CD4-positive, alpha-beta memory T cell (primary cell): ENCODE measurements around the gene FBXO24. TPM values are rescaled to one million over a fixed set of nuclear protein-coding genes. Genes with fewer than 3 reads are reported as not detected.
"Not testable (repeated sequence)": the region's sequence is repeated elsewhere in the genome, so short reads cannot be mapped to it uniquely, and the experiment has no call there.

Source experiments
- CTCF ChIA-PET: fragments of 350-600 bp; sonication (Branson Sonifier 250); formaldehyde crosslinking; loops from one replicate; lab custom pipeline; 2021; ENCODE audit warnings: inconsistent platforms; ENCODE audit not compliant: partially characterized antibody; lab: Charles Lee
- POLR2A ChIA-PET: fragments of 350-600 bp; sonication (Branson Sonifier 250); formaldehyde crosslinking; loops from one replicate; lab custom pipeline; 2021; ENCODE audit not compliant: partially characterized antibody; lab: Charles Lee
- DNase-seq, 5 donors: peaks; one replicate each; pipeline versions ENCODE4 v3.0.0 to v3.0.0-alpha.2; 2020 to 2022; ENCODE audit warnings: mixed read lengths in 1 of 5
- H3K27ac ChIP-seq: one replicate; pipeline ENCODE4 v1.7.0; 2013; ENCODE audit warnings: low read depth, low read length
- H3K27me3 ChIP-seq: 2 replicates; pipeline ENCODE4 v1.7.0; 2013; ENCODE audit warnings: mild to moderate bottlenecking, low read length, moderate library complexity; ENCODE audit not compliant: insufficient read depth
- H3K36me3 ChIP-seq: 2 replicates; pipeline ENCODE4 v1.7.0; 2013; ENCODE audit warnings: mild to moderate bottlenecking, low read length, moderate library complexity; ENCODE audit not compliant: insufficient read depth
- H3K4me1 ChIP-seq: 2 replicates; pipeline ENCODE4 v1.7.0; 2013; ENCODE audit warnings: mild to moderate bottlenecking, low read length, moderate library complexity; ENCODE audit not compliant: insufficient read depth
- H3K4me3 ChIP-seq, 2 donors: one replicate each; pipeline ENCODE4 v1.7.0; 2013; ENCODE audit warnings: low read length in 2 of 2, mild to moderate bottlenecking in 1 of 2
- H3K9me3 ChIP-seq, 2 donors: one replicate each; pipeline ENCODE4 v1.7.0; 2013; ENCODE audit warnings: low read length in 2 of 2, control low read depth in 1 of 2; ENCODE audit not compliant: control insufficient read depth in 1 of 2
- H3K27ac Mint-ChIP-seq, 7 donors: one replicate each; pipeline ENCODE4 v1.8.0; 2020 to 2021; ENCODE audit warnings: mixed read lengths in 7 of 7, mild to moderate bottlenecking in 6 of 7, inconsistent platforms in 3 of 7, moderate library complexity in 3 of 7
- H3K27me3 Mint-ChIP-seq, 2 donors: one replicate each; pipeline ENCODE4 v1.8.0; 2020 to 2021; ENCODE audit warnings: mixed read lengths in 2 of 2
- H3K36me3 Mint-ChIP-seq, 2 donors: one replicate each; pipeline ENCODE4 v1.8.0; 2020 to 2021; ENCODE audit warnings: mixed read lengths in 2 of 2, inconsistent platforms in 1 of 2, mild to moderate bottlenecking in 1 of 2
- H3K4me1 Mint-ChIP-seq, 4 donors: one replicate each; pipeline ENCODE4 v1.8.0; 2020 to 2021; ENCODE audit warnings: mixed read lengths in 4 of 4, mild to moderate bottlenecking in 1 of 4
- H3K4me3 Mint-ChIP-seq, 8 donors: one replicate each; pipeline ENCODE4 v1.8.0; 2020 to 2021; ENCODE audit warnings: mixed read lengths in 8 of 8, mild to moderate bottlenecking in 7 of 8, moderate library complexity in 6 of 8, inconsistent platforms in 3 of 8
- H3K9me3 Mint-ChIP-seq, 8 donors: one replicate each; pipeline ENCODE4 v1.8.0; 2020 to 2021; ENCODE audit warnings: mixed read lengths in 8 of 8, mild to moderate bottlenecking in 5 of 8, inconsistent platforms in 3 of 8, moderate library complexity in 1 of 8
- intact Hi-C: fragments of 100-400 bp; cut with micrococcal nuclease; formaldehyde crosslinking; loops from one replicate; pipeline ENCODE4 v1.15.1; 2023
- polyA plus RNA-seq, 2 donors: library from polyadenylated mRNA; unstranded; fragments of 300-500 nt; fragmentation: Illumina TruSeq; gene quantifications; one replicate each; pipeline ENCODE4 v1.2.3, GENCODE V29; 2021
- total RNA-seq, 2 experiments: library from RNA; stranded (reverse); gene quantifications; one replicate each; pipeline ENCODE4 v1.2.3, GENCODE V29; 2021

Gene FBXO24
- total and polyA plus RNA-seq, 4 experiments from 2014 or later: 0.36 to 2.1 (median 1.2) TPM

GRCh38 chr7:100540073-100540723 lies 45.9 kb upstream of the FBXO24 start:
- Mint-ChIP-seq H3K36me3 (peaks cover 0 to 4% of the 10 kb centered on the region in 2 donors), H3K4me1 (peaks cover 47 to 63% (median 53%) of the 10 kb centered on the region in 4 donors), H3K4me3 (peak overlapping the region; percentile 64 to 99 (median 96)), H3K27me3 (no peaks in the 10 kb centered on the region), H3K9me3 (no peaks in the 10 kb centered on the region), H3K27ac (peak overlapping the region; percentile 80 to 94 (median 90))
- CTCF ChIA-PET: interaction anchor here (0.6 to 13.6 kb wide), 7 partner anchors 8 to 165 kb away, joined by 3 to 254 read pairs (median 3); partner anchors contain the start of gene POP7
- no peaks in the 10 kb centered on the region for H3K36me3 ChIP-seq
- POLR2A ChIA-PET: interaction anchor here (0.9 to 11.5 kb wide), 9 partner anchors 8 to 111 kb away, joined by 3 to 121 read pairs (median 7); partner anchors contain the start of genes FBXO24, LRCH4, MEPCE and TSC22D4
- H3K9me3 ChIP-seq: no peaks in the 10 kb centered on the region
- H3K4me1 ChIP-seq: peaks cover 55% of the 10 kb centered on the region
- intact Hi-C loops: no loop called here
- H3K27ac ChIP-seq: peak overlapping the region; percentile 49
- no peaks in the 10 kb centered on the region for H3K27me3 ChIP-seq
- no peak for DNase-seq
- H3K4me3 ChIP-seq: peak overlapping the region; percentile 33 to 79

- H3K36me3 Mint-ChIP-seq, H3K9me3 ChIP-seq, H3K27me3 ChIP-seq, intact Hi-C loops, H3K9me3 Mint-ChIP-seq, H3K36me3 ChIP-seq, H3K27me3 Mint-ChIP-seq, DNase-seq: not testable (repeated sequence)
- CTCF ChIA-PET: interaction anchor here (1.1 to 13.6 kb wide), 11 partner anchors 7 to 152 kb away, joined by 3 to 254 read pairs (median 7); no protein-coding TSS in a partner anchor
- peak overlapping the region; percentile 23 to 49 for H3K4me3 ChIP-seq
- peak overlapping the region; percentile 39 for H3K27ac ChIP-seq
- POLR2A ChIA-PET: interaction anchor here (1.0 to 11.5 kb wide), 9 partner anchors 7 to 133 kb away, joined by 3 to 121 read pairs (median 19); partner anchors contain the start of genes FBXO24, LRCH4 and TSC22D4
- peaks cover 66% of the 10 kb centered on the region for H3K4me1 ChIP-seq
- Mint-ChIP-seq H3K27ac (peak overlapping the region; percentile 52 to 94 (median 87)), H3K4me3 (peak overlapping the region; percentile 64 to 99 (median 96)), H3K4me1 (peaks cover 57 to 74% (median 64%) of the 10 kb centered on the region in 4 donors)
Observed at GRCh38 chr7:100541309-100541708, 44.8 kb upstream of the FBXO24 start.

GRCh38 chr7:100543586-100543985 lies 42.5 kb upstream of the FBXO24 start:
- H3K27me3 ChIP-seq: no peaks in the 10 kb centered on the region
- intact Hi-C loops: no loop called here
- no peaks in the 10 kb centered on the region for H3K9me3 ChIP-seq
- CTCF ChIA-PET: interaction anchor here (1.3 to 13.6 kb wide), 8 partner anchors 17 to 162 kb away, joined by 4 to 254 read pairs (median 6); partner anchors contain the start of genes POP7 and TSC22D4
- Mint-ChIP-seq H3K4me3 (peak overlapping the region; percentile 68 to 97 (median 88)), H3K4me1 (peaks cover 72 to 92% (median 80%) of the 10 kb centered on the region in 4 donors), H3K27ac (peak overlapping the region; percentile 61 to 98 (median 91)), H3K9me3 (no peaks in the 10 kb centered on the region), H3K27me3 (no peaks in the 10 kb centered on the region), H3K36me3 (peaks cover under 1 to 17% of the 10 kb centered on the region in 2 donors)
- DNase-seq: no peak
- POLR2A ChIA-PET: interaction anchor here (0.6 to 11.5 kb wide), 11 partner anchors 10 to 114 kb away, joined by 4 to 121 read pairs (median 17); partner anchors contain the start of genes FBXO24, LRCH4, MEPCE and TSC22D4
- peak overlapping the region; percentile 12 to 44 for H3K4me3 ChIP-seq
- H3K36me3 ChIP-seq: no peaks in the 10 kb centered on the region
- peaks cover 84% of the 10 kb centered on the region for H3K4me1 ChIP-seq
- H3K27ac ChIP-seq: peak overlapping the region; percentile 66

- H3K4me3 Mint-ChIP-seq: peak overlapping the region; percentile 68 to 97 (median 88)
- peaks cover 74 to 93% (median 83%) of the 10 kb centered on the region in 4 donors for H3K4me1 Mint-ChIP-seq
- Histone ChIP-seq H3K27ac (peak overlapping the region; percentile 66), H3K9me3 (no peaks in the 10 kb centered on the region), H3K4me1 (peaks cover 92% of the 10 kb centered on the region), H3K36me3 (peaks cover 6% of the 10 kb centered on the region), H3K4me3 (peak overlapping the region in 1 of 2 donors; percentile 44), H3K27me3 (no peaks in the 10 kb centered on the region)
- no peak for DNase-seq
- H3K36me3 Mint-ChIP-seq: peaks cover 6 to 18% of the 10 kb centered on the region in 2 donors
- ChIA-PET CTCF (interaction anchor here (1.0 to 13.6 kb wide), 5 partner anchors 16 to 75 kb away, joined by 3 to 254 read pairs (median 6); partner anchors contain the start of gene TSC22D4), POLR2A (interaction anchor here (1.1 to 11.5 kb wide), 14 partner anchors 9 to 129 kb away, joined by 3 to 121 read pairs (median 15); partner anchors contain the start of genes FBXO24, GNB2, LRCH4 and MEPCE)
- no peaks in the 10 kb centered on the region for H3K27me3 Mint-ChIP-seq
- peak overlapping the region; percentile 61 to 98 (median 91) for H3K27ac Mint-ChIP-seq
- no peaks in the 10 kb centered on the region for H3K9me3 Mint-ChIP-seq
- intact Hi-C loops: no loop called here
Observed at GRCh38 chr7:100544386-100544785, 41.7 kb upstream of the FBXO24 start.

GRCh38 chr7:100544967-100545359 lies 41.2 kb upstream of the FBXO24 start:
- peaks cover 6 to 21% of the 10 kb centered on the region in 2 donors for H3K36me3 Mint-ChIP-seq

GRCh38 chr7:100545360-100546128 lies 40.6 kb upstream of the FBXO24 start:
- Histone ChIP-seq H3K4me3 (peak overlapping the region; percentile 25 to 29), H3K9me3 (no peaks in the 10 kb centered on the region), H3K4me1 (peaks cover 99% of the 10 kb centered on the region), H3K27me3 (no peaks in the 10 kb centered on the region), H3K36me3 (peaks cover 6% of the 10 kb centered on the region), H3K27ac (peak overlapping the region; percentile 66)
- peaks cover 76 to 100% (median 89%) of the 10 kb centered on the region in 4 donors for H3K4me1 Mint-ChIP-seq
- intact Hi-C loops: no loop called here
- H3K36me3 Mint-ChIP-seq: peaks cover 10 to 24% of the 10 kb centered on the region in 2 donors
- DNase-seq: peak in 1 of 5 donors; percentile 84
- peak overlapping the region; percentile 61 to 98 (median 91) for H3K27ac Mint-ChIP-seq
- no peaks in the 10 kb centered on the region for H3K27me3 Mint-ChIP-seq
- ChIA-PET POLR2A (interaction anchor here (0.7 to 11.5 kb wide), 18 partner anchors 5 to 326 kb away, joined by 3 to 121 read pairs (median 8); partner anchors contain the start of genes AGFG2, FBXO24, GNB2 and LRCH4), CTCF (interaction anchor here (0.9 to 13.6 kb wide), 10 partner anchors 9 to 160 kb away, joined by 3 to 254 read pairs (median 6); partner anchors contain the start of genes FBXO24, LRCH4 and TSC22D4)
- peak overlapping the region; percentile 69 to 97 (median 88) for H3K4me3 Mint-ChIP-seq
- H3K9me3 Mint-ChIP-seq: no peaks in the 10 kb centered on the region

More at GRCh38 chr7:100544967-100545359, 41.2 kb upstream of the FBXO24 start:
- Histone ChIP-seq H3K9me3 (no peaks in the 10 kb centered on the region), H3K36me3 (peaks cover 6% of the 10 kb centered on the region), H3K27me3 (no peaks in the 10 kb centered on the region), H3K27ac (peak overlapping the region; percentile 66), H3K4me3 (peak overlapping the region in 1 of 2 donors; percentile 25), H3K4me1 (peaks cover 97% of the 10 kb centered on the region)
- intact Hi-C loops: no loop called here
- POLR2A ChIA-PET: interaction anchor here (0.7 to 11.5 kb wide), 17 partner anchors 8 to 128 kb away, joined by 3 to 121 read pairs (median 10); partner anchors contain the start of genes FBXO24, GNB2, LRCH4 and MEPCE
- H3K27me3 Mint-ChIP-seq: no peaks in the 10 kb centered on the region
- H3K4me1 Mint-ChIP-seq: peaks cover 76 to 99% (median 88%) of the 10 kb centered on the region in 4 donors
- CTCF ChIA-PET: interaction anchor here (0.9 to 13.6 kb wide), 7 partner anchors 16 to 160 kb away, joined by 3 to 254 read pairs (median 5); partner anchors contain the start of gene TSC22D4
- peak overlapping the region; percentile 61 to 98 (median 91) for H3K27ac Mint-ChIP-seq
- H3K4me3 Mint-ChIP-seq: peak overlapping the region; percentile 69 to 97 (median 88)
- DNase-seq: no peak
- H3K9me3 Mint-ChIP-seq: no peaks in the 10 kb centered on the region
